NB4 (cell line): ENCODE data around the gene TEX55.

ENCODE experiments used
- DNase-seq: peaks from one replicate; pipeline ENCODE4 v3.0.0; 2010; ENCODE audit warnings: low read depth
- H3K4me3 ChIP-seq: one replicate; pipeline ENCODE4 v1.5.1; 2011; ENCODE audit warnings: mild to moderate bottlenecking, low read depth, low read length, moderate library complexity
- MYC ChIP-seq: IDR thresholded peaks from 2 replicates; pipeline ENCODE4 v1.6.1; 2011; ENCODE audit warnings: low read depth, low read length
- POLR2A ChIP-seq: IDR thresholded peaks from 2 replicates; pipeline ENCODE4 v1.6.1; 2011; ENCODE audit warnings: mild to moderate bottlenecking; ENCODE audit not compliant: insufficient read length; ENCODE audit errors: extremely low read depth
- TF ChIP-seq, protein P1 (sequence below): IDR thresholded peaks from one replicate; pipeline ENCODE4 v1.5.1; 2012; ENCODE audit warnings: low read depth, low read length
- TF ChIP-seq, protein P2 (sequence below): IDR thresholded peaks from 2 replicates; pipeline ENCODE4 v1.6.1; 2011; ENCODE audit warnings: low read depth, low read length

Gene TEX55

DNA sequence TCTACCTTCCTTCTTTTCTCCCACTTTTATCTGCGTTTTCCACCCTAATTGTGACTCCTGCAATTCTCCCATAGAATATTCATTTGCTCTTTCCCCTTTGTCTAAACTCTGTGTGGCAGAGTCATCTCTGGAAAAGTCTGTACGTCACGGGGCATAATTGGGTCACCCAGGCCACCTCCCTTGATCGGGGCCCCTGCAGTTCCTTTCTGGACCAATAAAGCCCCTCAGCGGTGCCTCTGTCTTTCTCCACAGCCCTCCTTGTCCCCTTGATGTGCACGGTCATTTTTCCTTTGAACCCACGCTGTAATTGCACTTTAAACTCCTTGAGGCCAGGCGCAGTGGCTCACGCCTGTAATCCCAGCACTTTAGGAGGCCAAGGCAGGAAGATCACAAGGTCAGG, 38.1 kb downstream of the TEX55 start:
- H3K4me3 ChIP-seq, result no peak overlapping the region
- no peak for DNase-seq
- TF ChIP-seq MYC (no peak), POLR2A (no peak)
- TF ChIP-seq, protein P1, sequence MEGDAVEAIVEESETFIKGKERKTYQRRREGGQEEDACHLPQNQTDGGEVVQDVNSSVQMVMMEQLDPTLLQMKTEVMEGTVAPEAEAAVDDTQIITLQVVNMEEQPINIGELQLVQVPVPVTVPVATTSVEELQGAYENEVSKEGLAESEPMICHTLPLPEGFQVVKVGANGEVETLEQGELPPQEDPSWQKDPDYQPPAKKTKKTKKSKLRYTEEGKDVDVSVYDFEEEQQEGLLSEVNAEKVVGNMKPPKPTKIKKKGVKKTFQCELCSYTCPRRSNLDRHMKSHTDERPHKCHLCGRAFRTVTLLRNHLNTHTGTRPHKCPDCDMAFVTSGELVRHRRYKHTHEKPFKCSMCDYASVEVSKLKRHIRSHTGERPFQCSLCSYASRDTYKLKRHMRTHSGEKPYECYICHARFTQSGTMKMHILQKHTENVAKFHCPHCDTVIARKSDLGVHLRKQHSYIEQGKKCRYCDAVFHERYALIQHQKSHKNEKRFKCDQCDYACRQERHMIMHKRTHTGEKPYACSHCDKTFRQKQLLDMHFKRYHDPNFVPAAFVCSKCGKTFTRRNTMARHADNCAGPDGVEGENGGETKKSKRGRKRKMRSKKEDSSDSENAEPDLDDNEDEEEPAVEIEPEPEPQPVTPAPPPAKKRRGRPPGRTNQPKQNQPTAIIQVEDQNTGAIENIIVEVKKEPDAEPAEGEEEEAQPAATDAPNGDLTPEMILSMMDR, result no peak
- TF ChIP-seq, protein P2, sequence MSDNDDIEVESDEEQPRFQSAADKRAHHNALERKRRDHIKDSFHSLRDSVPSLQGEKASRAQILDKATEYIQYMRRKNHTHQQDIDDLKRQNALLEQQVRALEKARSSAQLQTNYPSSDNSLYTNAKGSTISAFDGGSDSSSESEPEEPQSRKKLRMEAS, result no peak

DNA sequence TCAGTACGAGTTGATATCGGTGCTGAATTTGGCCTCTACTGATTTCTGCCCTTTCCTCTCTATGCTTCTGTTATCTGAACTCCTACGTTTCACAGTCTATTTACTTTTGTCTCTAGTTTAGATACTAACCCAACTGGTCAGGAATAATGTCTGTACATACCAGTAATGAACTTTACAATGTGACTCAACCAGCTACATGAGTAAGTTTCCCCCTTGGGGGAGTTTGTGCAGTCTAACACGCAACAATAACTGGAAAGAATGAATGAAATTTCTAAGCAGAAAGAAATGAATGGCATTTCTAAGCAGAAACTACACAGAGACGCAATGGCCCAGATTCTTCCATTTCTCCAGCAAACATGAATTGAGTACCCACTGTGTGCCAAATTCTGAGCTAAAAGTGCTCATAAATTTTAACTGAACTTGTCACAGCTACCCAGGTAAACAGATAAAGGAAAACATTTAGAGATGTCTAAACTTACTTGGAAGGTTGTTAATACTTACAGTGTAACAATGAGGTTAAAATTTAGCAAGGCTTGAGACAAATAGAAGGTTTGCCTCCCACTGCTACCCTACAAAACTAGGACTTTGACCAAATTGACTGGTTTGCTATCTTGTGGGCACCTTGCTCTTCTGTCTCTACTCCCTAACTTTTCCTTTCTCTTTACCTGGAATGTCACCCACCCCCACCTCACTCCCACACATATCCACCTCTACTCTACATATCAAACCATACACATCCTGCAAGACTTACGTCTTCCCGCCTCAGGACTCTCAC, 39.0 kb downstream of the TEX55 start:
- H3K4me3 ChIP-seq, result no peak overlapping the region
- TF ChIP-seq POLR2A (no peak), MYC (no peak)
- TF ChIP-seq, protein P1, result no peak
- TF ChIP-seq, protein P2, result no peak
- DNase-seq, result no peak

DNA sequence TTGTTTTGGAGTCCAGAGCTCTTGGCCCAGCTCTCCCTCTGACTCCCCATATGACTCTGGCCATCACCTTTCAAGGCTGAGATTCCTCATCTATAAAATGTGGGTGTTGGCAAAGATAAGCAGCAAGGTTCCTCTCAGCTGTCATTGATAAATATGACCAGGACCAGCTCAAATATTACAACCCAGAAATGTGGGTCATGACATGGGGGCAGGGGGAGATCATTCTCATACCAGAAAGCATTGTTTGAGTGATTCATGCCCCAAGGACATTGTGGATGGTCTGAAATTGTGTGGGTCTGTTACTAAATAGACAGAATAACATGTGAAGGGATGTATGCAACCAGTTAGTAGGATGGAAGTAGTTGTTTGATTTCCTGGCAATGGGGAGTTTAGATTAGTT, 41.3 kb downstream of the TEX55 start:
- DNase-seq, result no peak
- TF ChIP-seq, protein P2, result no peak
- TF ChIP-seq, protein P1, result no peak
- TF ChIP-seq POLR2A (no peak), MYC (no peak)
- H3K4me3 ChIP-seq, result no peak overlapping the region

DNA sequence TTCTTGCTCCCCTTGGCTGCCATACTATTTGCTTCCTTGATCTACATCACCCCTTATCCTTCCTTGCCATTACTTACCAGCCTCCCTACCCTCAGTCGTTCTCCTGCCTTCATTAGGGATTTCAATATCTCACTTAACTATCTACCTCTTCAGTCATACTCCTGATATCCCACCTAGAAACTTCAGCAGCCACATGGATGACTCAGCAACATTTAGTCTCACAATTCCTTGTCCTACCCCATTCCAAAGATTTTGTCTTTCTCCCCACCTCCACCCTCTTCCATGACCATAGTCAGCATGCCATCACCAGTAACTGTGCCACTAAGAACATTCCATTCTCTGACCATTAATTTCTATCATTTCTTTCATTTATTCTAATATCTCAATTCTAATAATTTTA, 45.8 kb downstream of the TEX55 start:
- no peak for TF ChIP-seq MYC
- TF ChIP-seq, protein P1, result no peak
- TF ChIP-seq, protein P2, result no peak
- DNase-seq, result no peak
- H3K4me3 ChIP-seq, result no peak overlapping the region

DNA sequence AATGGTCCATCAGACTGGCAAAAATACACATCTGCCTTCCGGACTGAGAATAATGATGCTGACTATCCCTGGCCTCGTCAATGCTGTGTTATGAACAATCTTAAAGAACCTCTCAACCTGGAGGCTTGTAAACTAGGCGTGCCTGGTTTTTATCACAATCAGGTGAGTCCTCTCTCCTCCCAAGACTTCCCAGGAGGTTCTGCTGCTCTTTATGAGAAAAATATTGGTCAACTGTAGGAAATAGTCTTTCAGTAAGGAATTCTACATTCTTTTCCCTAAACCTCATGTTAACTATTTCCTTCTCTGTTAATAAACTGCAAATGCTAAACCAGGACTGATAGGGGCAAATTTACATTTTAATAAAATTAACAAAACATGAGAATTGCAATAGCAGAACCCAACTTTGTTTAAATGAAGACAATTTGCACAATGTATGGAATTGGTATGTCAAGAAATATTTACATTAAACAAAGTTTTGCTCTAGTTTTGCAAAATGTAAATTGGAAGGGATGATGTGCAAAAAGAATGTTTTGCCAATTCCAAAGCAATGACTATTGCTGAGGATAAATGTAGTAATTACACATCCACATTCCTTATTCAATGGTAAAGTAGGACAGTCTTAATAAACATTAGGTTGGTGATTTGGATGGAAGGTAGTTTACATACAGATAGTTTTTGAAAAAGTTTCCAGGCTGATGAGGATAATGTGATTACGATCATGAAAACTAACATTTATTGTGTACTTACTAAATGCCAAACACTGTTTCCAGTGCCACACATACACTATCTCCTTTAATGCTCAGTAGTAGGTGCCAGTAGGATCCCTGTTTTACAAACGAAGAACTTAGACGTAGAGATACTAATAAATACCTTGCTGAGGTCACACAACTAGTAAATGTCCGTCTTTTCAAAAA, 48.5 kb downstream of the TEX55 start:
- H3K4me3 ChIP-seq, result no peak overlapping the region
- TF ChIP-seq, protein P2, result no peak
- no peak for TF ChIP-seq MYC
- TF ChIP-seq, protein P1, result no peak
- no peak for TF ChIP-seq POLR2A
- DNase-seq, result no peak
